Measurements from ENCODE around the gene ZFC3H1.

DNA sequence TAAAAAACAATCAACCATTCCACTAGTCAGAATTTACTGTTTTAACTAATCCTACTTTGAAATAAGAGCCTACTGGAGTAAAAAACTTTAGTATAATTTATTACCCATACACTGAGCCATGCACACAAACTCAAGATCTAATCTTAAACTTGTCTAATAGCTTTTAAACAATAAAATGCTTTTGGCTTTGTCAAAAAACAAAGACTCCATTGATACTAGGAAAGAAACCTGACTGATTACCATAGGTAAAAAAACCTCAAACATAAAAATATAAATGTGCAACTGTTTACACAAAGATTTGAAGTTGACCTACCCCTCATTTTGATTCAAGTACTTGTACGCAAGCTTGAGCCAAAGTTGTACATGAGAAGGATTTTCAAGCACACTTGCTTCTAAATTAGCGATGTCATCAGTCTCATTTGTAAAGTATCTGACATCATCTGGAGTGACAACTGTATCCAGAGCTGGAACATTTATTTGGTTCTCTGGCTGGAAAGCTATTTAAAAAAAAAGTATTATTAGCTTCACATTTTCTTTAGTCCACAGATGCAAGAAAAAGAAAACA is 36.1 kb downstream of the ZFC3H1 start:
- TF ChIP-seq, protein P1, sequence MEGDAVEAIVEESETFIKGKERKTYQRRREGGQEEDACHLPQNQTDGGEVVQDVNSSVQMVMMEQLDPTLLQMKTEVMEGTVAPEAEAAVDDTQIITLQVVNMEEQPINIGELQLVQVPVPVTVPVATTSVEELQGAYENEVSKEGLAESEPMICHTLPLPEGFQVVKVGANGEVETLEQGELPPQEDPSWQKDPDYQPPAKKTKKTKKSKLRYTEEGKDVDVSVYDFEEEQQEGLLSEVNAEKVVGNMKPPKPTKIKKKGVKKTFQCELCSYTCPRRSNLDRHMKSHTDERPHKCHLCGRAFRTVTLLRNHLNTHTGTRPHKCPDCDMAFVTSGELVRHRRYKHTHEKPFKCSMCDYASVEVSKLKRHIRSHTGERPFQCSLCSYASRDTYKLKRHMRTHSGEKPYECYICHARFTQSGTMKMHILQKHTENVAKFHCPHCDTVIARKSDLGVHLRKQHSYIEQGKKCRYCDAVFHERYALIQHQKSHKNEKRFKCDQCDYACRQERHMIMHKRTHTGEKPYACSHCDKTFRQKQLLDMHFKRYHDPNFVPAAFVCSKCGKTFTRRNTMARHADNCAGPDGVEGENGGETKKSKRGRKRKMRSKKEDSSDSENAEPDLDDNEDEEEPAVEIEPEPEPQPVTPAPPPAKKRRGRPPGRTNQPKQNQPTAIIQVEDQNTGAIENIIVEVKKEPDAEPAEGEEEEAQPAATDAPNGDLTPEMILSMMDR (IDR thresholded peaks at IDR 0.05; ENCODE audit: control extremely low read depth in 1 of 3, insufficient read depth in 1 of 3, low read depth in 1 of 3, low read length in 3 of 3), result no peak
- TF ChIP-seq POLR2AphosphoS5 (IDR thresholded peaks at IDR 0.05; ENCODE audit: low read depth, low read length), result no peak
- TF ChIP-seq RFX5 (IDR thresholded peaks at IDR 0.05; ENCODE audit: borderline replicate concordance, low read depth, low read length), result no peak
- no peak for TF ChIP-seq JUND (IDR thresholded peaks at IDR 0.05; ENCODE audit: low read length)
- no peak for TF ChIP-seq CHD7 (IDR thresholded peaks at IDR 0.05; ENCODE audit: insufficient replicate concordance, low read length)
- no peak for TF ChIP-seq EP300 (IDR thresholded peaks at IDR 0.05; ENCODE audit: borderline replicate concordance in 1 of 2, low read depth in 2 of 2, low read length in 2 of 2)
- no peak for TF ChIP-seq YY1 (IDR thresholded peaks at IDR 0.05; ENCODE audit: low read depth, low read length)
- no peak for TF ChIP-seq ZNF274 (IDR thresholded peaks at IDR 0.05; ENCODE audit: borderline replicate concordance, extremely low read depth, low read length)
- no peak for TF ChIP-seq TCF12 (IDR thresholded peaks at IDR 0.05; ENCODE audit: low read depth, low read length)
- no peak for TF ChIP-seq POLR2A (IDR thresholded peaks at IDR 0.05; ENCODE audit: control extremely low read depth in 1 of 2, low read depth in 2 of 2, low read length in 2 of 2)
- TF ChIP-seq EZH2 (IDR thresholded peaks at IDR 0.05; ENCODE audit: low read depth, low read length, severe bottlenecking), result no peak
- no peak for TF ChIP-seq JUN (IDR thresholded peaks at IDR 0.05; ENCODE audit: low read depth, low read length)
- TF ChIP-seq SP1 (IDR thresholded peaks at IDR 0.05; ENCODE audit: low read depth, low read length), result no peak
- no peak for TF ChIP-seq HDAC2 (IDR thresholded peaks at IDR 0.05; ENCODE audit: borderline replicate concordance in 1 of 2, low read depth in 2 of 2, low read length in 2 of 2)

Data from H1 (cell line).